OCI-M2 (cell line): Measurements from ENCODE around the gene MRPL43.
A peak's percentile ranks its signal among the peaks of the same experiment; 100 is the strongest.

Experiments used
- DNase-seq: peaks from one replicate; lab custom pipeline; 2025; ENCODE audit not compliant: unreplicated experiment; lab: John Stamatoyannopoulos, UW

MRPL43 gene

GRCh38 chr10:101005361-101005760 is 18.1 kb upstream of the MRPL43 start:
- DNase-seq: no peak

- no peak for DNase-seq
These were observed 16.4 kb upstream of the MRPL43 start for GRCh38 chr10:101003639-101004206.

DNA sequence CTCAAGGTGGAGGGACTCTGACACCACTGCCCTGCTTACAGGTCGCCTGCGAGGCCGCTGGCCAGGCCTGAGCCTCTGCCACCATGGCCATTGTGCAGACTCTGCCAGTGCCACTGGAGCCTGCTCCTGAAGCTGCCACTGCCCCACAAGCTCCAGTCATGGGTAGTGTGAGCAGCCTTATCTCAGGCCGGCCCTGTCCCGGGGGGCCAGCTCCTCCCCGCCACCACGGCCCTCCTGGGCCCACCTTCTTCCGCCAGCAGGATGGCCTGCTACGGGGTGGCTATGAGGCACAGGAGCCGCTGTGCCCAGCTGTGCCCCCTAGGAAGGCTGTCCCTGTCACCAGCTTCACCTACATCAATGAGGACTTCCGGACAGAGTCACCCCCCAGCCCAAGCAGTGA is 15.2 kb upstream of the MRPL43 start:
- no peak for DNase-seq

DNA sequence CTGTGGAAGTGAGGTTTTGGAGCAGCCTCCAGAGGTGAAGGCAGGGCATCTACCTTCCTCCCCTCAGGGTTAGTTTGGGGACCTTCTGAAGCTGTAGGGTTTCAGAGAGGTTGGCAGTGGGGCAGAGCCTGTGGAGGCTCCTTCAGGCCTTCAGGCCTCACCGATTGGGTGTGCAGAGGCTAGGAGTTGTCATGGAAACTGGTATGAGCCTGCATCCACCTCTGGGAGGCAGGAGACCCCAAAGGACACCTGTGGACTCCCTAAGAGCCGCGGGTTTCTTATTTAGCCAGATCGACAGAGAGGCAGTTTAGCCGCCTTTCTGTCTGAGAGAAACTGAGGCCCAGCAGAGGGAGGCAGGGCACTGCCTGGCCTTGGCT is 14.3 kb upstream of the MRPL43 start:
- no peak for DNase-seq

DNA sequence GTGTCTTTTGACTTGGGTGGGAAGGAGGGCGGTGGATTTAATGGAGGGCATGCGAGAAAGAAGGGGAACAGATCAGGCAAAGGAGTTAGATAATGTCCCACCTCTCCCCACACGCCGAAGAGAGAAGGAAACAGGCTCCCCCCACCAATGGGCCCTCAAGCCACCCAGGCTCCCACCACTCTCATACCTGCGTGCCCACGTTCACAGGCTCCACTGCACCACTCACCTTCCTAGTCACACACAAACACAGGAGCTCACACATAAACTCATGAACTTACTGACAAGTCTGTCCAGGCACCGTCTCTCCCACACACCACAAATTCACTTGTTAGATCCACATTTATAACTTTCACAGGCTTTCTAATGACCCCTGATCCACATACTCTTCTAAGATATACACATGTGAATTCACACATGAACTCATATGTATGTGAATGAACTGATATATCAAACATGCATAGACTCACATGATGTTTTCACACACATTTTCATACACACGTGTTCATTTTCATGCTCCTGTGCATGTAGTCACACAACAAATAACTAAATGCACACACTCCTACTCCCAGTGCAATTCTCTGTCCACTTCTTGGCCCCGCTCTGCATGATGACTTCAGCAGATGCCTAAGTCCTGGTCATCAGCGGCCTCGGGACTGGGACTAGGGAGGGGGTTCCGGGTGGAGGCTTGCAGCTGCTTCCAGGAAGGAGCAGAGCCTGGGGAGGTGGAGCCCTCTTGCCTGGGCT is 13.8 kb upstream of the MRPL43 start:
- no peak for DNase-seq

GRCh38 chr10:101000127-101000914 is 13.0 kb upstream of the MRPL43 start:
- no peak for DNase-seq

DNA sequence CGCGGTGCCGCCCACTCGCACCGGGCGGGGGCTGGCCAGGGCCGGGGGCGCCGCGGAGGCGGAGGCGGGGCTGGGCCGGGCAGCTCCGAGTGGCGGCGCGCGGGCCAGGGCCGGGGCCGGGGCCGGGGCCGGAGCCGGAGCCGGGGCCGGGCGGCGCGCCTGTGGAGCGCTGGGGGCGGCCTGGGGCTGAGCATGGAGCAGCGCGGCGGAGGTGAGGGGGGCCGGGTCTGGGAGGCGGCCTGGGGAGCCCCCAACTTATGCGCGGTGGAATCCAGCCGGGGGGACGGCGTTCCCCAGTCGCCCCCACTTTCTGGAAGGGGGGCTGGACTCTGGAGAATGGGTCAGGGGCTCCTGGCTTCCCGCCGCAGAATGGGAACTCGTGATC is 12.4 kb upstream of the MRPL43 start, which contains the start of gene LZTS2:
TSS of gene LZTS2 (plus strand) at position 67 of the 385 bp plus-strand sequence. CDS start 2,731 bp downstream, outside the sequence.
- no peak for DNase-seq

DNA sequence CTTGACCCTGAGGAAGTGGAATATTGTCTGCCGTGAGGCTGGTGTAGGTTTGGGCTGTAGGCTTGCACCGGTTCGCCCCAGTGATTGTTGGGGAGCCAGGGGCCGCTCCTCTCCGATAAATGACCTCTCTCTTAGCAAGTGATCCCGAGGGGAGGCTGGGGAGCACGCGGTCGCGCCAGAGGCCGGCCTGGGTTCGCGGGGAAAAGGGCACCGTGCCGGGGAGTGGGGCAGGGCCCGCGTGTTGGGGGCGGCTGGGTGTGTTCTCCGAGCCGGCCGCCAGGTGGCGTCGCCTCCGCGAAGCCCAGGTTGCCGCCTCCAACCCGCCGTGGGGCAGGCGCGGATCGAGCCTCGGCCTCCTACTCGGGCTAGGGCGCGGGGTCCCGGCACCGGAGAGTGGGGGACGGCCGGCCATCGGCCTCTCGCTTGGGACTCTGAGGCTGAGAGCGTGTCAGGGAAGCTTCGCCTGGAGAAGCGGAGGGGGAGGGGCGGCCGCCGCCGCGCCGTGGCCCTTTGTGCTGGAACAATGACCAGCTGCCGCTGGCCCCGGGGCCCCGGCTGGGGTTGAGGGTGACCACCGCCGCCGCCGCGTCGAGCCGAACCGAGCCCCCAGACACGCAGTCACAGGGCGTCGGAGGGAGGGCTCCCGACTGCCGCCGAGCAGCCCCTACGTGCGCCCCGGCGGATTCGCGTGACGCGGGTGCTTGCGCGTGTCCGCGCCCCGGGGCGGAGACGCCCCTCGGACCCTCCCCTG is 11.9 kb upstream of the MRPL43 start:
- no peak for DNase-seq

GRCh38 chr10:100998183-100998990 is 11.1 kb upstream of the MRPL43 start:
- DNase-seq: peak; percentile 69

DNA sequence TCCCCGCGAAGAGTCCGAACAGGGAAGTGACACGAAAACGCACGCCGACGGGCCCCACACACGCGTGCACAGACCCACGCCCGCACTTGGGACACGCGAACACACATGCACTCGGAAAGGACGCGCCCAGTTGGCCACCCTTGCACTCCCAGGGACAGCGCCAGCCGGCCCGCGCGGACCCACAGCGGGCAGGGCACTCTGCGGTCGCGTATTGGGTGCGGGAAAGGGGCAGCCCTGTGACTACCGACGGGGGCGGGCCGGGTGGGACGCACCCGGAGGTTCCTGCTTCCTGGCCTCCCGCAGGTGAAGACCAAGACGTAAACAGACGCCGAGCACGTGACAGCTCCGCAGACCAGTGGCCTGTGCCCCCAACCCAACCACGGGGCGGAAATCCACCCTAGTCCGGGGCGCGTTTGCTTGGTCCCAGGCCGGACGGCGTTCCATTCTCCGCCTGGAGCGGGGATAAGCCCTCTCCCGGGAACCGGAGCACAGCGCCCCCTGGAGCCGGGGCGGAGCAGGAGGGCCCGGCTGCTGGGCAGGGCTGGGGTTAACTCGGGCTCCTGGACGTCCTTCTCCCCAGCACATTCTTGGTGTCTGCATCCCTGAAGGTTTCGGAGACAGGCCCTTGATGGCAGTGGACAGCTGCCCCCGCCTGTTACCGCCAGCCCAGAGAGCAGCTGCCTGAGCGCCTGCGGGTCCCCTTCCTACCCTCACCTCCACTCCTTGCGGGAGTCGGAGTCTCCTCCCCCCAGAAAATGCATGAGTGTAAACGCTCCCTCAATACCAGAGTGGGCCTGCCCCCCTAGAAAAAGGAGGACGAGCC is 10.3 kb upstream of the MRPL43 start:
- peak; percentile 69 for DNase-seq

DNA sequence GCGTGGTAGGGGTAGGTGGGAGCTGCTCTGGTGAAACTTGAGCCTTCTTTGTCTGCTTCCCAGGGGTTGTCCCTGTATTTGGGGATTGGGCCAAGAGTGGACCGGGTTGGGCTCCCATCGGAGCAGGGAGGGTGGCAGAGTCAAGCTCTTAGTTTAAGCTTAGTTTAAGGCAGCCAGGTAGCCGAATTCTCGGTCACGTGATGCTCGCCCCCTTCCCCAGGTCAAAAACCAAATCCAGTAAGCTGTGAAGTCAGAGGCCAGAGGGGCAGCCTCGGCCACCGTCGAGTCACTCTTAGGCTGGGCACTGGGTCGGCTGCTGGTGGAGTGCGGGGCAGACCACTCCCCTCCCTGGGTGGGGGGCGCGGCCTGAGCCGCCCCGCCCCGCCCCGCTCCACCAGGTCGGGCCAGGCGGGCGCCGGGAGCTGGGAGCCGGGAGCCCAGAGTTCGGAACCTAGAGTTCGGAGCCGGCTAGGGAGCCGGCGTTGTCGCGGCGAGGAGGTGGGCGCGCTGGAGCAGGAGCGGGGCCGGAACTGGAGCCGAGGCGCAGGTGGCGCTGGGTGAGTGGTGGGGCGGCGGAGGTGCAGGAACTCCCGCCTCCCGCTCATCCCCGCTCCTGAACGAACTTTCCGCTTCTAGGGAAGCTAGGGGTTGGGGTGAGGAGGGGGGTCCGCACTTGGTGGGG is 9.5 kb upstream of the MRPL43 start:
- DNase-seq: no peak

DNA sequence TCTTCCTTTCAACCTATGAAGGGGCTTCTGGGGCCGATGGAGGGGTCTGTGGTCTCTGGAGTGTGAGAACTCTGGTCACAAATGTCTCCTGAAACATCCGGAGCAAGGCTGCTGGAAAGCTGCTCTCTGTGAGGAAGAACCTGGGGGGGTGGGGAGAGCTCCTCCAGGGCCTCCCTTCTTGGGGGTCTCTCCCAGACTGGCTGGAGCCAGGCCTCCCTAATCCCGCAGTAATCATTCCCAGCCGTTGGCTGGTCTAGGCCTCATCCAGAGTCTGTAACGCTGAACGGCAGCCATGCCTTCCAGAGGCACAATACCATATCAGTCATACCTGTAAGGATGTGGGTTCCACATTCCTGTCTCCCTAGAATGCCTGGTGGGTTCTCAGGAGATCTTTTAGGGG is 7.9 kb upstream of the MRPL43 start:
- DNase-seq: no peak

DNA sequence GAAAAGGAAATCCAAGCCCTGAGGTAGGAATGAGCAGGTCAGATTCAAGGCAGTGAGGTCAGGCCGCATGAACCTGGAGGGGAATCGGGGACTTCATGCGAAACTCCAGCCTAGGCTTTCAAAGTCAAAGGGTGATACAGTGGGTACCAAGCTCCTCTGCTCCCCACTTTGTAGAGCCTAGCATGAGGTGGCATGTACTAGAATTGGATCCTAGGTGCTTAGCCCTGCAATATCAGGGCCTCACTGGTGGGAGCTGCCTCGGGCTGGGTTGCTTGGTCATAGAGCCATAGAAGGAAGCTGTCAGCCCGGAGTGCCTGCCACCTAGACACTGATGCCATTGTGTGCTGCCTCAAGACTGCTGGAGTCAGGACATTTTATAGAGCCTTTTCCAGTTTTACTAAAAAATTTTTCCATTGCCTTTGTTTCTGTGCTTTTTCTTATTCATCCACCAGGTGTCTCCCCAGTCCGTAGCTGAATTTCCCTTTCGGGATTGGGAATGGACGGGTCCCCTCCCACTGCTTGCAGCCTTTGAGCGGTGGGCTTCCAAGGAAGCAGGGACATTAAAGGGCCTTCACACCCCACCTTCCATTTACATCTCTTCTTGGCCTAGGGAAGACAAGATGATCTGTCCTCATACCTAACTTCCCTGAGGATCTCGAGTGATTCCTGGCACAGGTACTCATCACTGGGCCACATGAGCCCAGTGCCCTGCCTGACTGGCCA is 6.8 kb upstream of the MRPL43 start:
- DNase-seq: no peak

DNA sequence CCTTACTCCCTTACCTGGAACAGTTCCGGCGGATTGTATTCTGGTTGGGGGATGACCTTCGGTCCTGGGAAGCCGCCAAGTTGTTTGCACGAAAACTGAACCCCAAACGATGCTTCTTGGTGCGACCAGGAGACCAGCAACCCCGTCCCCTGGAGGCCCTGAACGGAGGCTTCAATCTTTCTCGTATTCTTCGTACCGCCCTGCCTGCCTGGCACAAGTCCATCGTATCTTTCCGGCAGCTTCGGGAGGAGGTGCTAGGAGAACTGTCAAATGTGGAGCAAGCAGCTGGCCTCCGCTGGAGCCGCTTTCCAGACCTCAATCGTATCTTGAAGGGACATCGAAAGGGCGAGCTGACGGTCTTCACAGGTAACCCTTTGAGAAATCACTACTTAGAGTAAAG is 1.8 kb upstream of the MRPL43 start:
- no peak for DNase-seq

GRCh38 chr10:100988166-100988565 is 869 bp upstream of the MRPL43 start:
- no peak for DNase-seq

GRCh38 chr10:100987685-100988049 is 370 bp upstream of the MRPL43 start:
- DNase-seq: no peak

- DNase-seq: no peak
These were observed 710 bp downstream of the MRPL43 start for GRCh38 chr10:100986623-100986951.

- DNase-seq: no peak
These were observed 2.0 kb downstream of the MRPL43 start for GRCh38 chr10:100985336-100985735.
